Measurements from ENCODE around the gene TBCEL.

DNA sequence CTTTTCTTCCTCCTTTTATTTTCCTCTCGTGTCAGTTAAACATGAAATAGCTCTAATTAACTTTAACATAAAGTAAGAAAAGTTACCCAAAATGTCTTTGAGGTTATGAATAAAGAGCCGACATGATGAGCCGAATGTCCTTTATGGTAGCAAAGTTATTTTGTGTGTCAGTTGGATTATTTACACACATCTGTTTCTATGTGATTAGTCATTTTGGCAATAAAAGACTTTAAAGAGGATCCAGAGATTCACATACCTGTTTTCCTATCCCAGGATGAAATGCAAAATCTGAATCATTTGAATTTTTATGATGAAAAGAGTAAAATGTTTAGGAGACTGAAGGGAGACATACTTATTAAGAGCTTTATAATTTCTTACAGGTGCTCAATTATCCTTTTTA lies 43.1 kb downstream of the TBCEL start:
- TF ChIP-seq, protein P1, sequence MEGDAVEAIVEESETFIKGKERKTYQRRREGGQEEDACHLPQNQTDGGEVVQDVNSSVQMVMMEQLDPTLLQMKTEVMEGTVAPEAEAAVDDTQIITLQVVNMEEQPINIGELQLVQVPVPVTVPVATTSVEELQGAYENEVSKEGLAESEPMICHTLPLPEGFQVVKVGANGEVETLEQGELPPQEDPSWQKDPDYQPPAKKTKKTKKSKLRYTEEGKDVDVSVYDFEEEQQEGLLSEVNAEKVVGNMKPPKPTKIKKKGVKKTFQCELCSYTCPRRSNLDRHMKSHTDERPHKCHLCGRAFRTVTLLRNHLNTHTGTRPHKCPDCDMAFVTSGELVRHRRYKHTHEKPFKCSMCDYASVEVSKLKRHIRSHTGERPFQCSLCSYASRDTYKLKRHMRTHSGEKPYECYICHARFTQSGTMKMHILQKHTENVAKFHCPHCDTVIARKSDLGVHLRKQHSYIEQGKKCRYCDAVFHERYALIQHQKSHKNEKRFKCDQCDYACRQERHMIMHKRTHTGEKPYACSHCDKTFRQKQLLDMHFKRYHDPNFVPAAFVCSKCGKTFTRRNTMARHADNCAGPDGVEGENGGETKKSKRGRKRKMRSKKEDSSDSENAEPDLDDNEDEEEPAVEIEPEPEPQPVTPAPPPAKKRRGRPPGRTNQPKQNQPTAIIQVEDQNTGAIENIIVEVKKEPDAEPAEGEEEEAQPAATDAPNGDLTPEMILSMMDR (IDR thresholded peaks at IDR 0.05) = no peak
- TF ChIP-seq POLR2A (IDR thresholded peaks at IDR 0.05) = no peak
